Measurements from ENCODE around the gene OR1D5.
"Not testable (repeated sequence)": the region's sequence is repeated elsewhere in the genome, so short reads cannot be mapped to it uniquely, and the experiment has no call there.

The OR1D5 gene

GRCh38 chr17:3032258-3033247 is 30.9 kb downstream of the OR1D5 start:
- DNase-seq (ENCODE audit: low read depth in 2 of 2) = no peak

- not testable (repeated sequence) for DNase-seq (ENCODE audit: low read depth in 2 of 2)
Observed at GRCh38 chr17:3030852-3031470, 32.4 kb downstream of the OR1D5 start.

- DNase-seq (ENCODE audit: low read depth in 2 of 2) = no peak
Observed at GRCh38 chr17:3030096-3030495, 33.3 kb downstream of the OR1D5 start.

GRCh38 chr17:3029213-3029913 is 34.0 kb downstream of the OR1D5 start:
- DNase-seq (ENCODE audit: low read depth in 2 of 2) = no peak

- DNase-seq (ENCODE audit: low read depth in 2 of 2) = no peak
Observed at GRCh38 chr17:3027786-3028532, 35.4 kb downstream of the OR1D5 start.

- DNase-seq (ENCODE audit: low read depth in 2 of 2) = no peak
Observed at GRCh38 chr17:3026856-3027751, 36.3 kb downstream of the OR1D5 start.

- no peak for DNase-seq (ENCODE audit: low read depth in 2 of 2)
Observed at GRCh38 chr17:3026125-3026855, 37.1 kb downstream of the OR1D5 start.

- DNase-seq (ENCODE audit: low read depth in 2 of 2) = no peak
Observed at GRCh38 chr17:3025421-3026124, 37.8 kb downstream of the OR1D5 start.

GRCh38 chr17:3024346-3024745 is 39.1 kb downstream of the OR1D5 start:
- no peak for DNase-seq (ENCODE audit: low read depth in 2 of 2)

- DNase-seq (ENCODE audit: low read depth in 2 of 2) = no peak
Observed at GRCh38 chr17:3022197-3022596, 41.2 kb downstream of the OR1D5 start.

GRCh38 chr17:3020381-3020780 is 43.0 kb downstream of the OR1D5 start:
- no peak for DNase-seq (ENCODE audit: low read depth in 2 of 2)

GRCh38 chr17:3019761-3020160 is 43.6 kb downstream of the OR1D5 start:
- DNase-seq (ENCODE audit: low read depth in 2 of 2) = no peak

GRCh38 chr17:3017936-3018335 is 45.5 kb downstream of the OR1D5 start:
- no peak for DNase-seq (ENCODE audit: low read depth in 2 of 2)

- DNase-seq (ENCODE audit: low read depth in 2 of 2) = no peak
Observed at GRCh38 chr17:3015890-3016289, 47.5 kb downstream of the OR1D5 start.

GRCh38 chr17:3012926-3013581 is 50.4 kb downstream of the OR1D5 start:
- peak; percentile 20 to 26 for DNase-seq (ENCODE audit: low read depth in 2 of 2)
